Nephron (organoid): ENCODE results near the gene USPL1.

Experiments
- H3K27ac Mint-ChIP-seq, 3 experiments: 2 replicates each; pipeline ENCODE4 v1.8.0; 2020; ENCODE audit warnings: mixed read lengths in 3 of 3, mild to moderate bottlenecking in 2 of 3, moderate library complexity in 1 of 3
- H3K27me3 Mint-ChIP-seq: 2 replicates; pipeline ENCODE4 v1.8.0; 2021; ENCODE audit warnings: low read depth, mild to moderate bottlenecking, moderate library complexity, mixed read lengths
- H3K36me3 Mint-ChIP-seq: 2 replicates; pipeline ENCODE4 v1.8.0; 2020; ENCODE audit warnings: low read depth, mixed read lengths
- H3K4me1 Mint-ChIP-seq: 2 replicates; pipeline ENCODE4 v1.8.0; 2020; ENCODE audit warnings: mixed read lengths
- H3K4me3 Mint-ChIP-seq, 3 experiments: 2 replicates each; pipeline ENCODE4 v1.8.0; 2020; ENCODE audit warnings: mild to moderate bottlenecking in 3 of 3, mixed read lengths in 3 of 3, moderate library complexity in 2 of 3
- H3K9me3 Mint-ChIP-seq: 2 replicates; pipeline ENCODE4 v1.8.0; 2020; ENCODE audit warnings: mixed read lengths
- CTCF ChIP-seq, 3 experiments: fragments of 200-600 bp; sonication (generic); IDR thresholded peaks; one replicate each; pipeline ENCODE4 v1.5.0; 2021; ENCODE audit warnings: antibody characterized with exemption in 3 of 3; ENCODE audit not compliant: unreplicated experiment in 3 of 3

Gene USPL1

GRCh38 chr13:30666113-30666512 is 48.4 kb downstream of the USPL1 start:
- no peak overlapping the region for H3K27ac Mint-ChIP-seq
- H3K27me3 Mint-ChIP-seq = peaks cover 10% of the 10 kb centered on the region
- H3K4me3 Mint-ChIP-seq = no peak overlapping the region
- H3K36me3 Mint-ChIP-seq = no peaks in the 10 kb centered on the region
- no peaks in the 10 kb centered on the region for H3K9me3 Mint-ChIP-seq
- no peaks in the 10 kb centered on the region for H3K4me1 Mint-ChIP-seq
- TF ChIP-seq CTCF (IDR thresholded peaks at IDR 0.05; ENCODE audit: unreplicated experiment in 3 of 3) = no peak

- Mint-ChIP-seq H3K27ac (no peak overlapping the region), H3K9me3 (no peaks in the 10 kb centered on the region), H3K27me3 (peaks cover 12% of the 10 kb centered on the region), H3K36me3 (no peaks in the 10 kb centered on the region), H3K4me3 (no peak overlapping the region), H3K4me1 (no peaks in the 10 kb centered on the region)
- no peak for TF ChIP-seq CTCF (IDR thresholded peaks at IDR 0.05; ENCODE audit: unreplicated experiment in 3 of 3)
These were observed 49.3 kb downstream of the USPL1 start for GRCh38 chr13:30667014-30667413.

GRCh38 chr13:30668312-30668711 is 50.6 kb downstream of the USPL1 start:
- no peak for TF ChIP-seq CTCF (IDR thresholded peaks at IDR 0.05; ENCODE audit: unreplicated experiment in 3 of 3)
- H3K4me3 Mint-ChIP-seq = no peak overlapping the region
- H3K9me3 Mint-ChIP-seq = no peaks in the 10 kb centered on the region
- no peaks in the 10 kb centered on the region for H3K36me3 Mint-ChIP-seq
- H3K27ac Mint-ChIP-seq = no peak overlapping the region
- peaks cover 12% of the 10 kb centered on the region for H3K27me3 Mint-ChIP-seq
- no peaks in the 10 kb centered on the region for H3K4me1 Mint-ChIP-seq

GRCh38 chr13:30671271-30671815 is 53.6 kb downstream of the USPL1 start:
- Mint-ChIP-seq H3K36me3 (no peaks in the 10 kb centered on the region), H3K27ac (no peak overlapping the region), H3K9me3 (no peaks in the 10 kb centered on the region), H3K27me3 (peaks cover 13% of the 10 kb centered on the region), H3K4me1 (peaks cover 6% of the 10 kb centered on the region), H3K4me3 (peak overlapping the region in 1 of 3 experiments; percentile 34)
- no peak for TF ChIP-seq CTCF (IDR thresholded peaks at IDR 0.05; ENCODE audit: unreplicated experiment in 3 of 3)

GRCh38 chr13:30673669-30674521 is 56.2 kb downstream of the USPL1 start:
- Mint-ChIP-seq H3K4me3 (peak overlapping the region; percentile 90 to 94 (median 93)), H3K36me3 (no peaks in the 10 kb centered on the region), H3K27ac (peak overlapping the region; percentile 60 to 88 (median 61)), H3K9me3 (no peaks in the 10 kb centered on the region), H3K27me3 (peaks cover 16% of the 10 kb centered on the region), H3K4me1 (peaks cover 6% of the 10 kb centered on the region)
- peak; percentile 78 to 91 (median 86) for TF ChIP-seq CTCF (IDR thresholded peaks at IDR 0.05; ENCODE audit: unreplicated experiment in 3 of 3)
